Stimulated activated CD8-positive, alpha-beta memory T cell treated with anti-CD3 and anti-CD28 coated beads, Interleukin-7, amount 100 ng/mL, for 24 hours (primary cell): Measurements from ENCODE around the gene SLC22A5.
"Not testable (repeated sequence)": the region's sequence is repeated elsewhere in the genome, so short reads cannot be mapped to it uniquely, and the experiment has no call there.

ENCODE experiments used
- DNase-seq: peaks from one replicate; pipeline ENCODE4 v3.0.0-alpha.2; 2020; ENCODE audit warnings: low read depth

SLC22A5 gene

GRCh38 chr5:132388244-132389050 lies 18.9 kb downstream of the SLC22A5 start:
- DNase-seq = no peak

- no peak for DNase-seq
Observed at GRCh38 chr5:132389051-132389331, 19.5 kb downstream of the SLC22A5 start.

GRCh38 chr5:132389585-132390286 lies 20.2 kb downstream of the SLC22A5 start:
- no peak for DNase-seq

GRCh38 chr5:132391247-132391646 lies 21.7 kb downstream of the SLC22A5 start:
- no peak for DNase-seq

GRCh38 chr5:132391870-132392269 lies 22.4 kb downstream of the SLC22A5 start:
- no peak for DNase-seq

- DNase-seq = no peak
Observed at GRCh38 chr5:132392411-132392810, 22.9 kb downstream of the SLC22A5 start.

- no peak for DNase-seq
Observed at GRCh38 chr5:132392978-132393825, 23.7 kb downstream of the SLC22A5 start.

GRCh38 chr5:132394667-132395259 lies 25.3 kb downstream of the SLC22A5 start:
- no peak for DNase-seq

GRCh38 chr5:132396589-132397031 lies 27.1 kb downstream of the SLC22A5 start:
- DNase-seq = no peak

GRCh38 chr5:132397224-132397623 lies 27.7 kb downstream of the SLC22A5 start:
- DNase-seq = no peak

- DNase-seq = not testable (repeated sequence)
Observed at GRCh38 chr5:132397936-132398675, 28.6 kb downstream of the SLC22A5 start.

GRCh38 chr5:132404041-132404440 lies 34.5 kb downstream of the SLC22A5 start:
- not testable (repeated sequence) for DNase-seq

- no peak for DNase-seq
Observed at GRCh38 chr5:132405646-132406045, 36.1 kb downstream of the SLC22A5 start.

- no peak for DNase-seq
Observed at GRCh38 chr5:132406144-132406783, 36.8 kb downstream of the SLC22A5 start.

- DNase-seq = no peak
Observed at GRCh38 chr5:132407970-132408369, 38.5 kb downstream of the SLC22A5 start.

- no peak for DNase-seq
Observed at GRCh38 chr5:132408456-132408855, 38.9 kb downstream of the SLC22A5 start.

GRCh38 chr5:132408965-132409364 lies 39.5 kb downstream of the SLC22A5 start:
- DNase-seq = no peak

GRCh38 chr5:132410451-132411303 lies 41.2 kb downstream of the SLC22A5 start:
- DNase-seq = peak; percentile 57

- DNase-seq = no peak
Observed at GRCh38 chr5:132411304-132412013, 41.9 kb downstream of the SLC22A5 start.
